Measurements from ENCODE around the gene ACOT7. TPM values are rescaled to one million over a fixed set of nuclear protein-coding genes. Genes with fewer than 3 reads are reported as not detected.

ACOT7 gene
- total RNA-seq, 1 donor from 2014 or later = 35.1 TPM

DNA sequence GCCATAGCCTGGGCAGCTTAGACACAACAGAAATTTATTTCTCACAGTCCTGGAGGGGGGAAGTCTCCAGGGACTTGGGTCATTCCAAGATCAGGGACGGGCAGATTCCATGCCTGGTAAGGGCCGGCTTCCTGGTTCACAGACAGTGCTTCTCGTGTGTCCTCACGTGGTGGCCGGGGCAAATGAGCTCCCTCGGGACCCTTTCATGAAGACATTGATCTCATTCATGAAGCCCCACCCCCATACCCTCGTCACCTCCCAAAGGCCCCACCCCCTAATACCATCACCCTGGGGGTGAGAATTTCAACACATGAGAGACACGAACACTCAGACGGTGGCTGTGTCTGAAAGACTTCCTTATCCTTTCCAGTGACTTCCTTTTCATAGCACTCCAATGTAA is 51.5 kb downstream of the ACOT7 start:
- no peaks in the 10 kb centered on the region for H3K9me3 Mint-ChIP-seq (ENCODE audit: unreplicated experiment)
- TF ChIP-seq, protein P1, sequence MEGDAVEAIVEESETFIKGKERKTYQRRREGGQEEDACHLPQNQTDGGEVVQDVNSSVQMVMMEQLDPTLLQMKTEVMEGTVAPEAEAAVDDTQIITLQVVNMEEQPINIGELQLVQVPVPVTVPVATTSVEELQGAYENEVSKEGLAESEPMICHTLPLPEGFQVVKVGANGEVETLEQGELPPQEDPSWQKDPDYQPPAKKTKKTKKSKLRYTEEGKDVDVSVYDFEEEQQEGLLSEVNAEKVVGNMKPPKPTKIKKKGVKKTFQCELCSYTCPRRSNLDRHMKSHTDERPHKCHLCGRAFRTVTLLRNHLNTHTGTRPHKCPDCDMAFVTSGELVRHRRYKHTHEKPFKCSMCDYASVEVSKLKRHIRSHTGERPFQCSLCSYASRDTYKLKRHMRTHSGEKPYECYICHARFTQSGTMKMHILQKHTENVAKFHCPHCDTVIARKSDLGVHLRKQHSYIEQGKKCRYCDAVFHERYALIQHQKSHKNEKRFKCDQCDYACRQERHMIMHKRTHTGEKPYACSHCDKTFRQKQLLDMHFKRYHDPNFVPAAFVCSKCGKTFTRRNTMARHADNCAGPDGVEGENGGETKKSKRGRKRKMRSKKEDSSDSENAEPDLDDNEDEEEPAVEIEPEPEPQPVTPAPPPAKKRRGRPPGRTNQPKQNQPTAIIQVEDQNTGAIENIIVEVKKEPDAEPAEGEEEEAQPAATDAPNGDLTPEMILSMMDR (IDR thresholded peaks at IDR 0.05; ENCODE audit: unreplicated experiment) = no peak
- H3K4me1 Mint-ChIP-seq (ENCODE audit: unreplicated experiment) = peaks cover 3% of the 10 kb centered on the region
- DNase-seq (ENCODE audit: low spot score) = no peak
- no peaks in the 10 kb centered on the region for H3K36me3 Mint-ChIP-seq (ENCODE audit: low read depth, unreplicated experiment)
- peaks cover 6% of the 10 kb centered on the region for H3K27me3 Mint-ChIP-seq (ENCODE audit: unreplicated experiment)
- H3K27ac Mint-ChIP-seq (ENCODE audit: unreplicated experiment) = no peak overlapping the region
- no peak overlapping the region for H3K4me3 Mint-ChIP-seq (ENCODE audit: unreplicated experiment)

DNA sequence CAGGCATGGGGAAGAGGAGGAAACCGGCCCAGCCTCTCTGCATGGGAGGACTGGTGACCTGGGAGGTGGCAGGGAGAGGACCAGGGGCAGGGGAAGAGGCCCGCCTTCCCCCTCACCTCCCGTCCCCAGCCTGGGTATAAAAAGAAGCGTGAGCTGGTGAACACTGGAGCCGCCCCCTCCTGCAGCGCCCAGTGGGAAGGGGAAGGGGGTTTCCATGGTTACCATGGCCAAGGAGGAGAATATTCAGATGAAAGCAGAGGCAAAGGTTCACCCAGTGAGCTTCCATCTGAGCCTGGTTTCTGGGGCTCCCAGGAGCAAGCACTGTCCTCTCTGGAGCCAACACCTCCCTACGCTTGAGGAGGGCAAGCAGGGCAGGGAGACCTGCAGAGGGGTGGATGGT is 54.9 kb downstream of the ACOT7 start:
- Mint-ChIP-seq H3K36me3 (ENCODE audit: low read depth, unreplicated experiment) (no peaks in the 10 kb centered on the region), H3K9me3 (ENCODE audit: unreplicated experiment) (no peaks in the 10 kb centered on the region), H3K27ac (ENCODE audit: unreplicated experiment) (no peak overlapping the region), H3K4me1 (ENCODE audit: unreplicated experiment) (peaks cover 3% of the 10 kb centered on the region), H3K4me3 (ENCODE audit: unreplicated experiment) (no peak overlapping the region), H3K27me3 (ENCODE audit: unreplicated experiment) (peaks cover 3% of the 10 kb centered on the region)
- no peak for DNase-seq (ENCODE audit: low spot score)
- TF ChIP-seq, protein P1 (IDR thresholded peaks at IDR 0.05; ENCODE audit: unreplicated experiment) = no peak

DNA sequence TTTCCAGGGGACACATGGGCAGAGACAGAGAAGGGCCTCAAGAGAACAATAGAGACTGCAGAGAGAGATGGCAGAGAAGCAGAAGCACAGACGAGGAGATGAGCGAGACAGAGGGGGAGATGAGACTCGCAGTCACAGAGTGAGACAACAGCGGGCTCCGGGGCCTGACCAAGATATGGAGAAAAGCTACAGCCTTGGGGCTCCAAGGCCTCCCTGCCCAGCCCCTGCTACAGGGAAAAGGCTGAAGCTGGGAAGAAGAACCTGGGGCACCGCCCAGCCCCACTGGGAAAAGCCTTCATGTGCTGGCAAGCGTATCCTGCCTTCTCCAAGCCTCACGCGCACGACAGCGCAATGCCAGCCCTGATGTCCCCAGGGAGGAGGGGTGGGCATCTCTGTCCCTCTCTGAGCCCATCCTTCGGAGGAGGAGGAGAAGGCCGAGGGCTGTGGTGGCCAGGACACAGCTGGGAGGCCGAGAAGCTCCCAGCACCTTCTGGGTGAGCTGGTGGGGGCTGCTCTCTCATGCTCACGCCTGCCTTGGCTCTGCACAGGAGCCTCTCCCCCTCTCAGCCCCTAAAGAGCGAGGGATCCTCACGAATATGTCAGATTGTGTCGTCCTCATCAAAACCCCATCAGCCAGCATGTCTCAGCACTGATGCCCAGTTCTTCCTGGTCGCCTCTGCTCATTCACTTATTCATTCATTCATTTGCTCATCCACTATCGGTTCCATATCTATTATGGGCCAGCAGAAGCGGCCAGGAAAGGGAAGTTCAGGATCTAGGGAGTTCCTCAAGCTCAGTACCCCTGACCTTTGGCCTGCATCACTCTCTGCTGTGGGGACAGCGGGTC is 56.6 kb downstream of the ACOT7 start:
- TF ChIP-seq, protein P1 (IDR thresholded peaks at IDR 0.05; ENCODE audit: unreplicated experiment) = no peak
- H3K27ac Mint-ChIP-seq (ENCODE audit: unreplicated experiment) = no peak overlapping the region
- no peaks in the 10 kb centered on the region for H3K36me3 Mint-ChIP-seq (ENCODE audit: low read depth, unreplicated experiment)
- H3K27me3 Mint-ChIP-seq (ENCODE audit: unreplicated experiment) = no peaks in the 10 kb centered on the region
- peaks cover 3% of the 10 kb centered on the region for H3K4me1 Mint-ChIP-seq (ENCODE audit: unreplicated experiment)
- no peak overlapping the region for H3K4me3 Mint-ChIP-seq (ENCODE audit: unreplicated experiment)
- no peak for DNase-seq (ENCODE audit: low spot score)
- no peaks in the 10 kb centered on the region for H3K9me3 Mint-ChIP-seq (ENCODE audit: unreplicated experiment)

DNA sequence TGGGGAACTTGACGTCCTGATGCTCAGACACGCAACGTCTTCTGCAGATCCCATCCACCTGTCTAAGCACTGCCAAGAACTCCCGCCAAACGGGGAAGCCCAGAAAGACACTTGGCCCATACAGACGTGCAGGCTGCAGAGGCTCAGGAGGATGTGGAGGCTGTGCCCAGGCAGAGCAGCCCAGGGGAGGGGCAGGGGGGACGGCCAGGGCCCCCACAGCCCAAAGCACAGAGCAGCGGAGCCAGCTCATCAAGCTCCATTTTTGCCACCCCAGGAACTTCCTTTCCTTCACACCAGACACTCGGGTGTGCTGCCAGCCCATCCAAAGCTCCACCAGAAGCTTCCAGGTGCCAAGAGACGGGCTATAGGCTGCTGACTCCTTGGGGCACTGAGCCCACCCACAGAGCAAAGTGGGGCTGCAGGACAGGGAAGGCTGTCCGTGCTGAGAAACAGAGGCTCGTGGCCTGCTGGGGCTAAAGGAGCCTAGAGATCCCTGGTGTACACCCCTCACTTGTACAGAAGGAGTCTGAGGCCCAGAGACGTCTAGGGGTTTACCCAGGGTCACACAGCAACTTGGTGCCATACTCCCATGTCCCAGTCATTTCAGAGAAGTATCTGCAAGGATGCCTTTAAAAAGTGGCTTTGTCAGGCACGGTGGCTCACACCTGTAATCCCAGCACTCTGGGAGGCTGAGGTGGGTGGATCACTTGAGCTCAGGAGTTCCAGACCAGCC is 59.1 kb downstream of the ACOT7 start:
- no peaks in the 10 kb centered on the region for H3K9me3 Mint-ChIP-seq (ENCODE audit: unreplicated experiment)
- H3K4me1 Mint-ChIP-seq (ENCODE audit: unreplicated experiment) = peaks cover 3% of the 10 kb centered on the region
- no peak overlapping the region for H3K27ac Mint-ChIP-seq (ENCODE audit: unreplicated experiment)

More for the DNA sequence above, 59.1 kb downstream of the ACOT7 start:
- DNase-seq (ENCODE audit: low spot score) = no peak
- no peak overlapping the region for H3K4me3 Mint-ChIP-seq (ENCODE audit: unreplicated experiment)
- H3K27me3 Mint-ChIP-seq (ENCODE audit: unreplicated experiment) = peaks cover 2% of the 10 kb centered on the region
- no peaks in the 10 kb centered on the region for H3K36me3 Mint-ChIP-seq (ENCODE audit: low read depth, unreplicated experiment)
- TF ChIP-seq, protein P1 (IDR thresholded peaks at IDR 0.05; ENCODE audit: unreplicated experiment) = no peak

Measured in endothelial cell (in vitro differentiated cells).